Measurements from ENCODE around the gene SAV1.
A peak's percentile ranks its signal among the peaks of the same experiment; 100 is the strongest.

Gene SAV1

GRCh38 chr14:50667996-50668825 is at the start of gene SAV1:
Gene SAV1, minus strand, starts transcription at chr14:50668306. Its CDS starts 339 bp downstream, at chr14:50667967.
- Histone ChIP-seq H2AFZ (ENCODE audit: low read length) (no peak within 1 kb of the TSS), H3K4me3 (ENCODE audit: low read depth, low read length, poor library complexity, severe bottlenecking) (peak within 1 kb of the TSS; percentile 67), H3K9ac (ENCODE audit: low read length) (peak within 1 kb of the TSS; percentile 51), H3K4me2 (ENCODE audit: low read length) (peak within 1 kb of the TSS; percentile 82), H3K4me1 (ENCODE audit: insufficient read depth, low read length, severe bottlenecking) (peaks cover 38% of the 10 kb centered on the region), H3K27ac (ENCODE audit: low read depth, low read length, poor library complexity, severe bottlenecking) (peak within 1 kb of the TSS; percentile 59), H3K79me2 (ENCODE audit: insufficient read depth, low read length) (peaks cover 17% of the 10 kb centered on the region), H3K27me3 (ENCODE audit: insufficient read depth, low read length) (no peaks in the 10 kb centered on the region), H3F3A (ENCODE audit: insufficient read depth, low read length) (no peaks in the 10 kb centered on the region), H3K9me3 (ENCODE audit: low read length) (no peaks in the 10 kb centered on the region), H3K36me3 (ENCODE audit: insufficient read depth, low read length) (peaks cover 7% of the 10 kb centered on the region), H4K20me1 (ENCODE audit: insufficient read depth, low read length) (no peaks in the 10 kb centered on the region), H3K9me2 (ENCODE audit: low read depth, low read length) (no peaks in the 10 kb centered on the region)
- TF ChIP-seq CTCF (IDR thresholded peaks at IDR 0.05; ENCODE audit: low read length) (no peak), EZH2 (IDR thresholded peaks at IDR 0.05; ENCODE audit: borderline replicate concordance, low read length) (no peak)

- no peaks in the 10 kb centered on the region for H3K9me3 ChIP-seq (ENCODE audit: low read length)
- TF ChIP-seq CTCF (IDR thresholded peaks at IDR 0.05; ENCODE audit: low read length) (no peak), EZH2 (IDR thresholded peaks at IDR 0.05; ENCODE audit: borderline replicate concordance, low read length) (no peak)
- 0 out of 2 replicates have a peak, but pooled peaks cover 13% of the 10 kb centered on the region for H3F3A ChIP-seq (ENCODE audit: insufficient read depth, low read length)
- H3K4me3 ChIP-seq (ENCODE audit: low read depth, low read length, poor library complexity, severe bottlenecking): no peak overlapping the region
- no peak overlapping the region for H3K4me2 ChIP-seq (ENCODE audit: low read length)
- no peak overlapping the region for H2AFZ ChIP-seq (ENCODE audit: low read length)
- no peaks in the 10 kb centered on the region for H3K79me2 ChIP-seq (ENCODE audit: insufficient read depth, low read length)
- H3K27me3 ChIP-seq (ENCODE audit: insufficient read depth, low read length): no peaks in the 10 kb centered on the region
- H4K20me1 ChIP-seq (ENCODE audit: insufficient read depth, low read length): no peaks in the 10 kb centered on the region
- no peaks in the 10 kb centered on the region for H3K9me2 ChIP-seq (ENCODE audit: low read depth, low read length)
- H3K36me3 ChIP-seq (ENCODE audit: insufficient read depth, low read length): peaks cover 15% of the 10 kb centered on the region
- H3K27ac ChIP-seq (ENCODE audit: low read depth, low read length, poor library complexity, severe bottlenecking): no peak overlapping the region
- H3K9ac ChIP-seq (ENCODE audit: low read length): no peak overlapping the region
- no peaks in the 10 kb centered on the region for H3K4me1 ChIP-seq (ENCODE audit: insufficient read depth, low read length, severe bottlenecking)
Measured at GRCh38 chr14:50717811-50718210, 49.7 kb upstream of the SAV1 start.

- Histone ChIP-seq H3K27me3 (ENCODE audit: insufficient read depth, low read length) (no peaks in the 10 kb centered on the region), H3K9ac (ENCODE audit: low read length) (no peak overlapping the region), H4K20me1 (ENCODE audit: insufficient read depth, low read length) (no peaks in the 10 kb centered on the region), H3K36me3 (ENCODE audit: insufficient read depth, low read length) (no peaks in the 10 kb centered on the region), H3K4me1 (ENCODE audit: insufficient read depth, low read length, severe bottlenecking) (no peaks in the 10 kb centered on the region), H3K9me2 (ENCODE audit: low read depth, low read length) (no peaks in the 10 kb centered on the region), H2AFZ (ENCODE audit: low read length) (no peak overlapping the region), H3K4me2 (ENCODE audit: low read length) (no peak overlapping the region), H3K79me2 (ENCODE audit: insufficient read depth, low read length) (no peaks in the 10 kb centered on the region), H3K27ac (ENCODE audit: low read depth, low read length, poor library complexity, severe bottlenecking) (no peak overlapping the region), H3K9me3 (ENCODE audit: low read length) (no peaks in the 10 kb centered on the region), H3F3A (ENCODE audit: insufficient read depth, low read length) (0 out of 2 replicates have a peak, but pooled peaks cover 8% of the 10 kb centered on the region), H3K4me3 (ENCODE audit: low read depth, low read length, poor library complexity, severe bottlenecking) (no peak overlapping the region)
- TF ChIP-seq CTCF (IDR thresholded peaks at IDR 0.05; ENCODE audit: low read length): peak; percentile 82
- no peak for TF ChIP-seq EZH2 (IDR thresholded peaks at IDR 0.05; ENCODE audit: borderline replicate concordance, low read length)
Measured at GRCh38 chr14:50714450-50715073, 46.5 kb upstream of the SAV1 start.
